Measurements from ENCODE around the gene ZBTB42.

The ZBTB42 gene

DNA sequence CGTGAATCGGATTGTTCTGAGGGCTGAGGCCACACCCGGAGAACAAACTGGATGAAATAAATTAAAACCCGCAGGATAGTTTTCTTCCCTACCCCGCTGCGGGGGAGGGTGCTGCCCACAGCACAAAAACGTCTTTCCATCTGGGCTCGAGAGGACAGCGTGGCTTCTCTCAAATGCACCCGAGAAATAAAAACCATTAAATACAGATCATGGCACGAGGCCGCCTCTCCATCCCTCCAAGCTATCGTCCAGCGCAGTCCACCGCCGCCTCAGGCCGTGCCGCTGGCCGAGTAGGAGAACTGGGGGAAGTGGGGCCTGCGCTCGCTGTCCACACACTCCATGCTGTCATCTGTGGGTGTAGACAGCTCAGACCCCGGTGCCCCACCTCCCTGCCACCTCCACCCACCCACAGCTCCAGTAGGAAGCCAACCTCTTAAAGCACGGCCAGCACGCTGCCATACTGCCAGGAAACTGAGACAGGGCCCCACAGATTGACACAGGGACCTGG is 30.8 kb upstream of the ZBTB42 start:
- no peak for DNase-seq

DNA sequence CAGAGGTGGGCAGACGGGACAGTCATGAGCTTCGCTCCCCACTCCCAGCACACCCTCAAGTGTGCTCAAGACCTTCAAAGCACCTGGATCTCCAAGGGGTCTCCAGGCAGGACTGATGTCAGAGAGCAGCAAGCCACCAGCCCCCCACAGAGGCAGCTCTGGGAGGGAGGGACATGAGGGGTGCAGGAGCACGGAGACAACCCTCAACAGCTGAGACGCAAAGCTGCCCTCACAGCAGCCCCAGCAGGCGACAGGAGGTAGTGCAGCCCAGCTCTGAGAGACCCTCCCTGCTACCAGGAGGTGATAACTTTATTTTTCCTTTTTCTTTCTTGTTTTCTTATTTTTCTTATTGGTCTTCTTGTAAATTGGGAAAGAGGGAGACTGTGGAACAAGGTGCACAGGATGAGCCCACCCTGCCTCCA is 30.0 kb upstream of the ZBTB42 start:
- DNase-seq: no peak

DNA sequence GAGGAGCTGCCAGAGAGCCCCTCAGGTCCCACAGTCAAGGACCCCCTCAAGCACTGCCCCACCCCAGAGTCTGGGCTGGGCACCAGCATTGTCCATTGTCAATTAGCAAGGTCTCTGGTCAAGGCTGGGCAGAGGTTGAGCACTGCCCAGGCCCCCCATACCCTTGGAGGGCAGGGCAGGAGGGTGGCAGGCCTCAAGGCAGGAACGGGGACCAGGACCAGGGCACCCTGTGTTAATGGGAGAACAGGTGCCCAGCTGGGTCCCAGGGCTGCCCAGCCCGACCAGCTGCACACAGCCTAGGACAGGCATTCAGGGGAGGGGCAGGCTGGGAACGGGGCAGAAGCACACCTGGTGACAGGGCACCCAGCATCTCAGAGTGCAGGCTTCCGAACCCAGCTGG is 29.5 kb upstream of the ZBTB42 start:
- no peak for DNase-seq

DNA sequence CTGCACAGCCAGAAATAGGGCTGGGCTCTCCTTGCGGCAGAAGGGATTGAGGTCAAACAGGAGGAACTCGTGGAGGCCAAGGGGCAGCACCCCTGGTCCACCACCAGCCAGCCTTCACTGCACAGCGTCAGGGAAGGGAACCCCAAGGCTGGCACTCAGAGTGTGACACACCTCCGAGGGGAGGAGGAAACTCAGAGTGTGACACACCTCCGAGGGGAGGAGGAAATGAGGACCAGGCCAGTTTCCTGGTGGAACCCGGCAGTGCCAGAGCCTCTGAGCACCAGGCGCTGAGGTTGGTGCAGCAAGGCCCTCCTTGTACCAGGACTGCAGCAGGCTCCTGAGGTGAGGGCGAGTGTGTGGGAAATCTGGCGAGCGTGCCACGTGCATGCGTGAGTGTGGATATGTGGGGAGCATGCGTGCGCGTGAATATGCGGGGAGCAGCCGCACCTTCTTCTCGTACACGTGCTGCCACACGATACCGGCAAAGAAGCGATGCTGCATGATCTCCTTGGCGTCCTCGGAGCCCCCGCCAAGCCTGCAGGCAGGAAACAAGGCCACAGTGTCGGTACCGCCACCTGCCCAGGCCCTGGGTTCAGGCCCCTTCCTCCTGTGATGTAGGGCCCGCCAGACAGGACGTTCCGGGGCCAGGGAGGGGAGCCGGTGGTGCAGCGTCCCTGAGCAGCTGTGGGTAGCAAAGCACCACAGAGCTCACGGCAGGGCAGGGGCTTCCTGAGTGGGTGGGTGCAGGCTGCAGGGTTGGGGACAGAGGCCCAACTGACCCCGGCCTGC is 28.8 kb upstream of the ZBTB42 start:
- no peak for DNase-seq

DNA sequence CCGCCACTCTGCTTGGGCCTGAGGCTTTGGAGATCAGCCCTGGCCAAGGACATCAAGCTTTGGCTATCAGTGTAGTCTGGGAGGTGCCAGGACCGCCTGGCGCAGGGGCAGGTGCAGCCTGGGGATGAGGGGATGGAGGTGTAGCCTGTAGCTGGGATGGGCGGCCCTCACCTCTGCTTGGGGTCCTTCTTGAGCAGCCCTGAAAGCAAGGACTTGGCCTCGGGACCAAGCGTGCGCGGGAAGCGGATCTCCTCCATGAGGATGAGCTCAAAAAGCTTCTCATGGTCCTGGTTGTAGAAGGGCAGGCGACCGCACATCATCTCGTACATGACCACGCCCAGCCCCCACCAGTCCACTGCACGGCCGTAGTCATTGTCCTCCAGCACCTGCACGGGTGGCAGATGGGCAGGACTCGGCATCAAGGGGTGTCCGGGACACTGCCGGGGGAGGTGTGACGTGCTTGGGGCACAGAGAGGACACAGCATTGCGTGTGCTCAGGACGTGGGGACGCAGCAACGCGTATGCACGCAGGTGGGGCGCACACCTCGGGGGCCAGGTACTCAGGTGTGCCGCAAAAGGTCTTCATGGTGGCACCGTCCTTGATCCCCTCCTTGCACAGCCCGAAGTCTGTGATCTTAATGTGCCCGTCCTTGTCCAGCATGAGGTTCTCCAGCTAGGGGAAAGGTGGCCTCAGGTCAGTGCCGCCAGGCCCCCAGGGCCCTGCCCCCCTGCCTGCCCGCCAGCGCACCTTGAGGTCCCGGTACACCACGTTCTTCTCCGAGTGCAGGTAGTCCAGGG is 28.0 kb upstream of the ZBTB42 start:
- no peak for DNase-seq

DNA sequence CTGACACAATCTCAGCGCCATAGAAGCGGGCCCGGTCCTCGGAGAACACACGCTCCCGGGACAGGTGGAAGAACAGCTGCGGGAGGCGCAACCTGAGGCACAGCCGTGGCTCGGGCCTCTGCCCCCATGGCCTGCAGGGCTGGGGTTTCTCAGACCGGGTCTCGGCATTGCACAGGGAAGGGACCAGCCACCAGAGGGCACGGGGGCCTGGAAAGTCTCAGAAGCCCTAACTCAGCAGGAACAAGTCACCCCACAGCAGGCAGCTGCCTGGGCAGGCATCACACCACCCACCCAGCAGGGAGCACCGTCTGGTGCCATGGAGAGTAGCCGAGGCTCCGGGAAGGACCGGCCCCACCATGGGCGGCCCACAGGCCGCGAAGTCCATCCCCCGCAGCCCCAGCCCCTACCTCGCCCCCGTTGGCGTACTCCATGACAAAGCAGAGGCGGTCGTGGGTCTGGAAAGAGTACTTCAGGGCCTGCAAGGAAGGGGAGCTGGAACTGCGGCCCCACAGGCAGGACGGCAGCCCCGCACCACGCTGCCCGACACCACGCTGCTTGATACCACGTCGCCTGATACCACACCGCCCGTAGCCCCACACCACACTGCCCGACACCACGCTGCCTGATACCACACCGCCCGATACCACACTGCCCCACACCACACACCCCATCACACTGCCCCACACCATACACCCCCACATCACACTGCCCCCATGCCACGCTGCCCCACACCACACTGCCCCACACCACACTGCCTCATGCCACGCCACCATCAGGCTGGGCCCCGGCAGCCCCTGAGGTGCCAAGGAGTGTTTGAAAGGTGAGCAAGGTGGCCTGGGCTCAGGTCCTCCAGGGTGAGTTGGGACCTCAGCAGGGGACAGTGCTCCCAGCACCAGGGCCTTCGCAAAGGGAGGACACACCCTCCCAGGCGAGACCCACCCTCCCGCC is 27.1 kb upstream of the ZBTB42 start:
- DNase-seq: no peak

DNA sequence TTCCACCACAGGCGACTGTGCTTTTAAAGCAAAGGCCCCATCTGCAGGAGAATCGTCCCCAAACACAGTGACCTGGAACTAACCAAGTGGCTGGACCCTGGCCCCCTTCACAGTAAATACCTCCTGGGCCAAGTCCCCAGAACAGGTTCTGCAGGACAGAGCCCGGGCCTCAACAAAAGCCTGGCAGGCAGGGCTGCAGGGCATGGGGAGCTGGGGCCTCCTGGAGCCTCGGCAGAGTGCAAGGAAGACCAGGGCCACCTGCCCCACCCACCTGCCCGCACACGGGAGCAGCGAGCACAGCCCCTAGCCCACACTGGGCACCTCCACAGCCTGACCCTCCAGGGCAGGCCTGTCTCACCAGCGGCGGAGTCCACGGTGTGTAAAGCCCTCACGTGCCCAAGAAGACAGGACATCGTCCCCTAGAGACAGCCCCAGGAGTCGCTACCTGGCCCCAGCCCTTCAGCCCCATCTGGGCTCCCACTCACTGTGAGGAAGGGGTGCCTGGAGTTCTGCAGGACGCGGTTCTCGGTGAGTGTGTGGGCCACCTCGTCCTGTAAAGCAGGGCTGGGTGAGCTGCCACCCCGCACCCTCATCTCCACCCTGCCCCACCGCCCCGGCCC is 26.3 kb upstream of the ZBTB42 start:
- DNase-seq: no peak

DNA sequence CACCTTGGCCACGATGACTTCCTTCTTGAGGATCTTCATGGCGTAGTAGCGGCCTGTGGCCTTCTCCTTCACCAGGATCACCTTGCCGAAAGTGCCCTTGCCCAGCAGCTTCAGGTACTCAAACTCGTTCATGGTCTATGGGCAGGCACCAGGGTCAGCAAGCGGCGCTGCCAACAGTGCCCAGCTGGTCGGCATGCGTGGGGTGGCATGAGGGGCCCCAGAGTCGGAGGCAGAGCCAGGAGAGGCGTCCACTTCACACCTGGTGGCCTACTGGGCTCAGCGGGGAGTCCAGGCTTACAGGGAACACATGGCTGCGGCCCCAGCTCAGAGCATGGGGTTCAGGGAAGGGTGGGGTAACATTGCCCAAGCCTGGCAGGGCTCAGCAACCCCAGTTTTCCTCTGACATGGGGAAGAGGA is 25.8 kb upstream of the ZBTB42 start:
- no peak for DNase-seq

DNA sequence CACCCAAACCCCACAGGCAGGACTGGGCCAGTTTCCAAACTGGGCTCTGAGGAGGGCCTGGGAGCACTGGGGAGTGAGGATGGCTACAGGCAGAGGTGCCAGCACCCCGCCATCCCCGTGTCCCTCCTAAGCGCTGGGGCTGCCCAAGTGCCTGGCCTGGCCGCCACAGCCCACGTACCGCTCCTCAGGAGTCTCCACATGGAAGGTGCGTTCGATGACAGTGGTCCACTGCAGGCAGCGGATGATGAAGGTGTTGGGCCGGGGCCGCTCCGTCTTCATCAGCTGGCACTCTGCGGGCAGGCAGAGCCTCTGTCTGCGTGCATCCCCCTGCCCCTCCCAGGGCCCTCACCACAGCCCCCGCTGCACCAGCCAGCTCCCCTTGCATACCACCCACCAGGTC is 24.4 kb upstream of the ZBTB42 start:
- DNase-seq: no peak

DNA sequence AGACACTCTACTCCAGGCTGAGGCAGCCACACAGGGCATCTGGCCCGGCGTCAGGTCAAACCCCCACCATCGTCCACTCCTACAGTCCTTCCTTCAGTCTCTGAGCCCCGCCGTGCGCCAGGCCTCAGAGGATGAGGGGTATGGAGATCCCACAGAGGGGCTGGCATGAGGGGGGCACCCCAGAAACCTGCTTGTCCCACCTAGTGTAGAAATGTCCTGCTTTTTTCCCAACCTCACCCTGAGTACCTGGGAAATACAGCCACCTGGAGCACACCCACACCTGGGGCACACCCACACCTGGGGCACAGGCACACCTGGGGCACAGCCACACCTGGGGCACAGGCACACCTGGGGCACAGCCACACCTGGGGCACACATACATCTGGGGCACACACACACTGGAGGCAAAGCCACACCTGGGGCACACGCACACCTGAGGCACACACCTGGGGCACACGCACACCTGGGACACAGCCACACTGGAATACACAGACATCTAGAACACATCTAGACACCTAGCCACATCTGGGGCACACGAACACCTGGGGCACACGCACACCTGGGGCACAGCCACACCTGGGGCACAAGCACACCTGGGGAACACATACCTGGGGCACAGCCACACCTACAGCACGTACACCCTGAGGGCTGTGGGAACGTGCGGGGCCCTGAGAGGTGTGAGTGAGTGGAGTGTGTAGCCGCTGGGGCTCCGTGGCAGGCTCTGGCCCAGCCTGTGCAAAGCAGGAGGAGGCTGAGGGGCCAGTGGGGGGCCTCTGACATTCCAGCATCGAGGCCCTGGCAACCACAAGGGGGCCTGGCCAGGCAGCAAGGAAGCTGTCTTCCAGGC is 23.7 kb upstream of the ZBTB42 start:
- DNase-seq: no peak

DNA sequence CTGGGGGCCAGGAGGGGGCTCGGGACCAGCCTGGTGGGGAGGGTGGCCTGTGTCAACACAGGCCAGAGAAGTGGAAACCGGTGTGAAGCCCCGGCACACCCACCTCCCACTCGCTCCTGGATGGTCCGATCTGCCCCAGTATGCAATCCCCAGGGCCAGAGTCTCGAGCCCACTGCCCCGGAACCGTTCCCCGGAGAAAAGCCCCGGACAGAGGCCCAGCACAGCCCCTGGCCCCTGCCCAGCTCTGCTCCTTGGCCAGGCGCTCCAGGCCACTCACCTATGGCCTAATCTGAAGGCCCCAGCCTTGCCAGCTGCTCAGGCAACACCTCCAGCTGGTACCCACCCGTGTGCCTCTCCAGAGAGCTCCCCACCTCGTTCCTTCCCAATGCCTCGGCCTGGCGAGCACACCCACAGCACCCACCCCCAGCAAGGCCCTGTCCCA is 23.1 kb upstream of the ZBTB42 start:
- DNase-seq: no peak

DNA sequence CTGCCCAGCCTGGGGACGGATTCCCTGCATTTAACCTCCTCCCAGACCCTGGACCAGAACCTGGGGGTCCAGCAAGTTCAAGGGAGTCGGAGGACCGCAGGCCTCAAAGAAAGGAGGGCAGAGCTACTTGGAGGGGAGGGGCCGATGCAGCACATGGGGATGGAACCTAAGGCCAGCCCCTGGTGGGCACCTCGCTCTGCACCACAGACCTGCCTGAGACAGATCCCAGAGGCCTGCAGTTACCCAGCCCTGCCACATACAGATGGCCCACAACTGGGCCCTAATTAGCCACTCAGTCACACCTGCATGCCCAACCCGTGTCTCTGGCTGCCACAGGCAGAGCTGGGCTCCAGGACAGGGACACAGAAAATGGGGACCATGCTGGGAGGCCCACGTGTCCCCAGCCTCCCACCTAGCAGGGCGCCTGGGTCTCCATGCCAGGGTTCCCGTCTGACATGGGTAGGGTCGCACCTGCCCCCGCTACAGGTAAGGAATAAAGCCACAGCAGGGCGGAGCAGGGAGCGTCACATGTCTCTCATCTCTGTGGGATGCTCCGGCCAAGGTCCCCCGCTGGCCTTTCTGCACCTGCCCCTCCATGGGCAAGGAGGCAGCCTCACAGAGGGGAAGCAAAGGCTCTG is 22.1 kb upstream of the ZBTB42 start:
- no peak for DNase-seq

DNA sequence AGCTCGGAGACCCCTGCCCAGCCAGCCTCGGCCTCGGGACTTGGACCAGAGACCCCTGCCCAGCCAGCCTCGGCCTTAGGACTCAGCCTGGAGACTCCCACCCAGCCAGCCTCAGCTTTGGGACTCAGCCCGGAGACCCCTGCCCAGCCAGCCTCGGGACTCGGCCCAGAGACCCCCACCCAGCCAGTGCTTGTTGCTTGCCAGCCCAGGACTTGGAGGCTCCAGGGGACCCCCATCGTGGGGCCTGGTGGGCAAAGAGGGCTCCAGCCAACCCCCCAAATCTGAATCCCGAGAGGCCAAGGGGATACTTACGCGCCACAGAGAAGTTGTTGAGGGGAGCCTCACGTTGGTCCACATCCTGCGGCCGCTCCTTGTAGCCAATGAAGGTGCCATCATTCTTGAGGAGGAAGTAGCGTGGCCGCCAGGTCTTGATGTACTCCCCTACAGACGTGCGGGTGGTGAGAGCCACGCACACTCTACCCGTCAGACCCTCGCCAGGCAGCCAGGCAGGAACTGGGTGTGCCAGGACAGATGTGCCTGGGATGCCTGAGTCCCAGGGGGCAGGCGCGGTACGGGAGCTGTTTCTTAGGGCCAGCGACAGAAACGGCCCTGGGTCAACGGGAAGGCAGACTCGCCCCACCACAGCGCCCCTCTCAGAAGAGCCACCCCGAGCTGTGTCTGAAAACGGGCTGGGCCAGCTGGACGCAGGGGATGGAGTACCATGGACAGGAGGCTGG is 21.0 kb upstream of the ZBTB42 start:
- DNase-seq: no peak

DNA sequence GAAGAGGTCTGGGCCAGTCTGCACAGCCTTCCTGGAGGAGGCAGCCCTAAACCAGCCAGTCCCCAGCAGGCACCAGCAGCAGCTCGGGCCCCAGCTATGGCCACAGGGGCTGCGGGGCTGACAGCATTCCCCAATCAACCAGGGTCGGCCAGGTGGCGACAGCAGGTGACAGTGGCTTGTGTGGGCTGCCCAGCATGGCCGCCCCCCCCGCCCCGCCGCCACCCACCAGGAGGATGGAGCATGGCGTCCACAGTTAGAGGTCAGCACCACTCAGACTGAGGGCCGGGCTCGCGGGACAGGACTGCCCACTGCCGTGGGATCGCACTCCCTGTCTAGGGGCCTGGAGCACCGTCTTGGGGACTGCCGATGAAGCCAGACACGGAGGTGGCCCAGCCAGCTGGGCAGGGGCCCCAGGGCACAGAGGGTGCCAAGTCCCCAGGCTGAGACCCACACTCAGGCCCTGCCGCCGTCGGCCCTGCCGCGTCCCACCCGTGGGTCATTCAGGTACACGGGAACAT is 20.3 kb upstream of the ZBTB42 start:
- no peak for DNase-seq

DNA sequence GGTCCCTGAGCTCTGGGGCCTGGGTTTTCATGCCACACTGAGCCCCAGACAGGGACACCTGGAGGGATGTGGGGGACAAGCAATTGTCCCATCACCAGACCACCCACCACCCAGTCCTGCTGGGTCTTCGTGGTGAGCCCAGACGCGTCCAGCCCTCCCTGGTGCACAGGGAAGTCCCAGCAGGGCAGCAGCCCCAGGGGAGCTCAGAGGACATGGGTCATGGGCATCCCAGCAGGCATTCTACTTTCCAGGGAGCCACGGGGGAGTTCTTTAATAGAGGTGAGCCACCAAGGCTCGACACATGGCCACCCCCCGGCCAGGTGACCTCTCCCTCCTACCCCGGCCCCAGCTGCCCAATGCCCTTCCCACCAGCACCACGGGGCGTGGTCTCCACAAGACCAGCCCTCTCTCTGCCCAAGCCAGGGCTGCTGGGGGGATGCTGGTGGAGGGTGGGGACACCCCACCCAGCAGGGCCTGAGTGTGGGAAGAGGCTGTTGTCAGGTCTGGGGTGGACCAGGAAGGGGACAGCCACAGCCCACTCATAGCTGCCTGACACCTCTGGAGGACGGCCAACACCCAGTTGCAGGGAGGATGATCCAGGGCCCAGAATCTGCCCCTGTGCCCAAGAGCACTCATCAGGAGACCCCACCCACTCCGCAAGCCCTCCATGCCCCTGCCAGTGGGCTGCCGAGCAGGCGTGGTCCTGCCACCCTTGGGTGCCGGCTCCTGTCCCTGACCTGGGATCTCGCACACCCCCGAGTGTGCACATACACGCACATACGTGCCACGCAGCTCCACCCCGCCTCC is 19.4 kb upstream of the ZBTB42 start:
- no peak for DNase-seq

DNA sequence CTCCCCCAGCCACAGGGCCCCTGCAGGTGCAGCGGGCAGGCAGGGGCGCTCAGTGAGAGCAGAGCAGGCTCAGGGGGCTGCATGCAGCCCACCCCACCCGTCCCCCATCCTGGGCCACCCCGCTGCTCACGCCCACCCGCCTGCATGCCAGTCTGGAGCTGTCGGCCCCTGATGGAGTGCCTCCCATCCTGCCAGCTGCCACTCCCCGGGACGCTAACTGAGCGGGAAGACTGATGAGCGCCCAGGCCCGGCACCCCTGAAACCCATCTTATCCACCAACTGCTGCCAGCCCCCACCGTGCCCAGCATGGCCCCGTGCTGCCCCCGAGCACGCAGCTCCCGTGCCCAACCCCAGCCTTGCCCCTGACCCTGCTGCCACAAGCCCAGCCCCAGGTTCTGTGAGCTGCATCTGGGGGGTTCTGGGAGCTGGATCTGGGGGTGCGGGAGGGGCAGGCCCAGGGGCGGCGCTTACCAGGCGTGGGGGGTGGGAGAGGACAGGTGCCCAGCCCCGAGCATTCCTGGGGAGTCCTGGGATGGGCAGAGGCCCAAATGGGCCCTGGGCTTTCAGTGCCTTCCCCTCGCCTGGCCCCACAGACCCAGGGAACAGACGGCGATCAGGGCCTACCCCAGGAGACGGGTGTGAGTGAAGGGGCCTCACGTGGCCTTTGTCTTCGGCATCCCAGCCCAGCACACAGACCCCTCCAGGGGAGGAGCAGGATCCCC is 18.7 kb upstream of the ZBTB42 start:
- no peak for DNase-seq

DNA sequence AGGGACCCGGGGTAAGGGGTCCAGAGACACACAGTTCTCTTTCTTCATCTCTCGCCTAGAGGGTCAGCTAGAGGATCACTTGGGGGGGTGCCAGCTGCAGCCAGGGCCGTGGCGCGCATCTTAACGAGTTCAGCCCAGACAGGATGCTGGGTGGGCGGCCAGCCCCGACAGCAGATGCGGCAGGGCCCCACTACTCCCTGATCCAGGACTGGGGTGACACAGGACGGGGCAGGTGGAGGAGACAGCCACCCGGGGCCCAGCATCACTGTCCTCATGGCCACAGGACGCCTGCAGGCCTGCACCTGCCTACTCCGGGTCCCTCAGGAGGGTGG is 18.1 kb upstream of the ZBTB42 start:
- DNase-seq: no peak

DNA sequence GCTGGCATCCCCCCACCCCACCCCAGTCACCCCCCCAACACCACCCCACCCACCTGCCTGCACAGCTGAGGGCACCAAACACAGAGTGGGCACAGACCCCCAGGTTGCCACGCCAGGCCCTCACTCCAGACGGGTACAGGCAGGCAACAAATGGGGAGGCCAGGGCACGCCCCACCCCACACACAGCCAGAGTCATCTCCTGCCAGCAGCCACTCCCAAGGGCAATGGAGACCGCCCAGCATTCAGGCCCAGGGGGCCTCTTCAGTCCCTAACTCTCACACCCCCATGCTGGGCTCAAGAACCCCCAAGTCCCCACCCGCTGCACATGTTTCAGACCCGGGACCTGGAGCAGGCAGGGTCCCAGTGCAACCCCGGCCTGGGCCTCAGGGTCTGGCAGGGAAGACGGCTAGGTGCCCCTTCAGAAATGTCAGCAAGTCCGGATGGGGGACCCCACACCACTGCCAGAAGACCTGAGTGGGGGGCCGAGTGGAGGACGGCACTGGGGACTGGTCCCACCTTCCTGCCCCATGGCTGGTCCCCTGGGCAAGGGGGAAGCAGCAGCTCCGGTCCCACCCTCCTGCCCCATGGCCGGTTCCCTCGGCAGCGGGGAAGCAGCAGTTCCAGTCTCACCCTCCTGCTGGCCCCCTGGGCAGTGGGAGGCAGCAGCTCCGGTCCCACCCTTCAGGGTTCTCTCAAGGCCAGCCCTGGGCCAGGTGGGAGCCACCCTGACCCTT is 17.2 kb upstream of the ZBTB42 start:
- DNase-seq: no peak

Measured in femur (tissue), 1 donor.